ENCODE measurements around the gene CNTN1.

The CNTN1 gene

GRCh38 chr12:40663781-40664180 lies 28.5 kb upstream of the CNTN1 start:
- DNase-seq (ENCODE audit: insufficient read length) (no peak), FAIRE-seq (no peak)

GRCh38 chr12:40668099-40668529 lies 24.1 kb upstream of the CNTN1 start:
- DNase-seq (ENCODE audit: insufficient read length) (no peak), FAIRE-seq (no peak)
- no peak for TF ChIP-seq TAF1 (IDR thresholded peaks at IDR 0.05; ENCODE audit: borderline replicate concordance, low read depth, low read length)
- TF ChIP-seq POLR2AphosphoS5 (IDR thresholded peaks at IDR 0.05; ENCODE audit: low read depth, low read length), result no peak
- no peak for TF ChIP-seq POLR2A (IDR thresholded peaks at IDR 0.05; ENCODE audit: low read depth, low read length)

More at GRCh38 chr12:40663781-40664180, 28.5 kb upstream of the CNTN1 start:
- no peak for TF ChIP-seq POLR2AphosphoS5 (IDR thresholded peaks at IDR 0.05; ENCODE audit: low read depth, low read length)
- no peak for TF ChIP-seq POLR2A (IDR thresholded peaks at IDR 0.05; ENCODE audit: low read depth, low read length)
- no peak for TF ChIP-seq TAF1 (IDR thresholded peaks at IDR 0.05; ENCODE audit: borderline replicate concordance, low read depth, low read length)

GRCh38 chr12:40672741-40673271 lies 19.4 kb upstream of the CNTN1 start:
- no peak for DNase-seq (ENCODE audit: insufficient read length)
- no peak for FAIRE-seq
- TF ChIP-seq TAF1 (IDR thresholded peaks at IDR 0.05; ENCODE audit: borderline replicate concordance, low read depth, low read length) (no peak), POLR2A (IDR thresholded peaks at IDR 0.05; ENCODE audit: low read depth, low read length) (no peak), POLR2AphosphoS5 (IDR thresholded peaks at IDR 0.05; ENCODE audit: low read depth, low read length) (no peak)

GRCh38 chr12:40681148-40681547 lies 11.1 kb upstream of the CNTN1 start:
- FAIRE-seq (no peak), DNase-seq (ENCODE audit: insufficient read length) (no peak)
- TF ChIP-seq POLR2AphosphoS5 (IDR thresholded peaks at IDR 0.05; ENCODE audit: low read depth, low read length) (no peak), TAF1 (IDR thresholded peaks at IDR 0.05; ENCODE audit: borderline replicate concordance, low read depth, low read length) (no peak), POLR2A (IDR thresholded peaks at IDR 0.05; ENCODE audit: low read depth, low read length) (no peak)

GRCh38 chr12:40684986-40685385 lies 7.3 kb upstream of the CNTN1 start:
- FAIRE-seq (no peak), DNase-seq (ENCODE audit: insufficient read length) (no peak)
- TF ChIP-seq POLR2AphosphoS5 (IDR thresholded peaks at IDR 0.05; ENCODE audit: low read depth, low read length) (no peak), TAF1 (IDR thresholded peaks at IDR 0.05; ENCODE audit: borderline replicate concordance, low read depth, low read length) (no peak), POLR2A (IDR thresholded peaks at IDR 0.05; ENCODE audit: low read depth, low read length) (no peak)

- DNase-seq (ENCODE audit: insufficient read length) (no peak), FAIRE-seq (no peak)
- no peak for TF ChIP-seq POLR2A (IDR thresholded peaks at IDR 0.05; ENCODE audit: low read depth, low read length)
- TF ChIP-seq POLR2AphosphoS5 (IDR thresholded peaks at IDR 0.05; ENCODE audit: low read depth, low read length), result no peak
- no peak for TF ChIP-seq TAF1 (IDR thresholded peaks at IDR 0.05; ENCODE audit: borderline replicate concordance, low read depth, low read length)
These were observed 4.0 kb upstream of the CNTN1 start for GRCh38 chr12:40688085-40688725.

- no peak for TF ChIP-seq POLR2AphosphoS5 (IDR thresholded peaks at IDR 0.05; ENCODE audit: low read depth, low read length)
- DNase-seq (ENCODE audit: insufficient read length), result no peak
- no peak for FAIRE-seq
These were observed 2.7 kb upstream of the CNTN1 start for GRCh38 chr12:40689576-40689975.

- DNase-seq (ENCODE audit: insufficient read length), result no peak
- TF ChIP-seq TAF1 (IDR thresholded peaks at IDR 0.05; ENCODE audit: borderline replicate concordance, low read depth, low read length) (no peak), POLR2A (IDR thresholded peaks at IDR 0.05; ENCODE audit: low read depth, low read length) (no peak), POLR2AphosphoS5 (IDR thresholded peaks at IDR 0.05; ENCODE audit: low read depth, low read length) (no peak)
- no peak for FAIRE-seq
These were observed 547 bp downstream of the CNTN1 start for GRCh38 chr12:40692765-40693206.

GRCh38 chr12:40693207-40693821 lies 1.1 kb downstream of the CNTN1 start:
- DNase-seq (ENCODE audit: insufficient read length) (no peak), FAIRE-seq (no peak)
- no peak for TF ChIP-seq POLR2AphosphoS5 (IDR thresholded peaks at IDR 0.05; ENCODE audit: low read depth, low read length)

- DNase-seq (ENCODE audit: insufficient read length), result no peak
- no peak for FAIRE-seq
- TF ChIP-seq POLR2AphosphoS5 (IDR thresholded peaks at IDR 0.05; ENCODE audit: low read depth, low read length) (no peak), POLR2A (IDR thresholded peaks at IDR 0.05; ENCODE audit: low read depth, low read length) (no peak), TAF1 (IDR thresholded peaks at IDR 0.05; ENCODE audit: borderline replicate concordance, low read depth, low read length) (no peak)
These were observed 5.5 kb downstream of the CNTN1 start for GRCh38 chr12:40697566-40698259.

GRCh38 chr12:40701756-40702155 lies 9.5 kb downstream of the CNTN1 start:
- TF ChIP-seq POLR2A (IDR thresholded peaks at IDR 0.05; ENCODE audit: low read depth, low read length) (no peak), POLR2AphosphoS5 (IDR thresholded peaks at IDR 0.05; ENCODE audit: low read depth, low read length) (no peak), TAF1 (IDR thresholded peaks at IDR 0.05; ENCODE audit: borderline replicate concordance, low read depth, low read length) (no peak)
- FAIRE-seq, result no peak
- no peak for DNase-seq (ENCODE audit: insufficient read length)

- TF ChIP-seq POLR2A (IDR thresholded peaks at IDR 0.05; ENCODE audit: low read depth, low read length) (no peak), POLR2AphosphoS5 (IDR thresholded peaks at IDR 0.05; ENCODE audit: low read depth, low read length) (no peak), TAF1 (IDR thresholded peaks at IDR 0.05; ENCODE audit: borderline replicate concordance, low read depth, low read length) (no peak)
- DNase-seq (ENCODE audit: insufficient read length) (no peak), FAIRE-seq (no peak)
These were observed 18.9 kb downstream of the CNTN1 start for GRCh38 chr12:40711121-40711520.
